Fibroblast of skin of abdomen (primary cell): ENCODE results near the gene TLE7.

Experiments
- DNase-seq: peaks from one replicate; pipeline ENCODE4 v3.0.0-alpha.2; 2013

The TLE7 gene

DNA sequence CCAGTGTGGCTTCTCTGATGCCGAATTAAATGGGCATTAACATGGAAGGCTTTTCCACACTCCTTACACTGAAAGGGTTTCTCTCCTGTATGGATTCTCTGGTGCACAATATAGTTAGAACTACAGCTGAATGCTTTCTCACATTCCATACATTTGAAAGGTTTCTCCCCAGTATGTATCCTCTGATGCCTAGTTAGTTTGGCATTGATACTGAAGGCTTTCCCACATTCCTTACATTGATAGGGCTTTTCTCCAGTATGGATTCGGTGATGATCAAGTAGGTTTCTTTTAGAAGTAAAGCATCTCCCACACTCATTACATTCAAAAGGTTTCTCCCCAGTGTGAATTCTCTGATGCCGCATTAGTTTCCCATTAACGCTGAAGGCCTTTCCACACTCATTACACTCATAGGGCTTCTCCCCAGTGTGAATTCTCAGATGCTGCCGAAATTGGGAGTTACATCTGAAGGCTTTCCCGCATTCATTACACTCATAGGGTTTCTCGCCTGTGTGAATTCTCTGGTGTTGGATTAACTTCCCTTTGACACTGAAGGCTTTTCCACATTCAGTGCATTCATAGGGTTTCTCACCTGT, 6.5 kb upstream of the TLE7 start:
- DNase-seq, result no peak

DNA sequence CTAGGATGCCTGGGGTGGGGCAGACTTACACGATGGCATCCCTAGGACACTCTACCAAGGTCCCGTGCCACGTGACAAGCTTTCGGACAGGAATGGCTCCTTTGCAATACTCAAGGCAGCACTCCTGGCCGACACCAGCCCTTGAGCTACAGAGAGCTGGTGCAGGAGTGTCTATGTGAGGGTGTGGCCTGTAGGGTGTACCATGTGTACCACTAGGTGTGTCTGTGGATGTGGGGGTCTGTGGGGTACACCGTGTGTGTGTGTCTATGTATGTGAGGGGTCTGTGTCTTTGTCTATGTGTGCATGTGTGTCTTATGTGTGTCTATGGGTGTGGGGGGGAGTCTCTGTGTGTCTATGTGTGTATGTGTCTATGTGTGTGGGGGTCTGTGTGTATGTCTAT, 1.9 kb upstream of the TLE7 start:
- no peak for DNase-seq

DNA sequence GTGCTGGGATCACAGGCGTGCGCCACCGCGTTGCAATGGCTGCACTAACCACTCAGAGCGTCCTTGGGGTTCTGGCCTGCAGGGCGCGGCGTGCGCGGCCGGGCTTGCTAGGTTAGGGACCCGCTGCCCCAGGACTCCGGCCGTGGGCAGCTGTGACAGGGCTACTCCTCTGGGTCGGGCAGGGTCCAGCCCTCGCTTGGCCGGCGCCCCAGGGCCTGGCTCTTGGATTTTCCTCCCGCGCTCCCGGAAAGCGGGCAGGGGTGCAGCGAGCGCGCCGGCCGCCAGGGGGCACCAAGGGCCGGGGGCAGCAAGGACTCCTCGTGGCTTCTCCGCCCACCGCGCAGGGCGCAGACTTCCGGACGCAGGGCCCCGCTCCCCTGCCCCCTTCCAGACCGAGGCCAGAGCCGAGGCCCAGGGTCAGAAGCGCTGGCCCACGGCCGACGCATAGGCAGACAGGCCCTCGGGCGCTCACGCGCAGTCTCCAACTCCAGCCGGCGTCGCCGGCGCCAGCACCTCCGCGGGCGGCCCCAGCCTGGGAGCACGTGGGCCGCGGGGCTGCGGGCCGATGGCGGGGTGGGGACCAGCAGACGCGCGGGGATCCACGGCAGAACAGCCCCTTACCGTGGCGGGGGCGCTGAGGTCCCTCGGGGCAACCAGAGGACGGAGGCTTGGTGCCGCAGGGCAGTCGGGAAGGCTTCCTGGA, 355 bp downstream of the TLE7 start:
- no peak for DNase-seq

DNA sequence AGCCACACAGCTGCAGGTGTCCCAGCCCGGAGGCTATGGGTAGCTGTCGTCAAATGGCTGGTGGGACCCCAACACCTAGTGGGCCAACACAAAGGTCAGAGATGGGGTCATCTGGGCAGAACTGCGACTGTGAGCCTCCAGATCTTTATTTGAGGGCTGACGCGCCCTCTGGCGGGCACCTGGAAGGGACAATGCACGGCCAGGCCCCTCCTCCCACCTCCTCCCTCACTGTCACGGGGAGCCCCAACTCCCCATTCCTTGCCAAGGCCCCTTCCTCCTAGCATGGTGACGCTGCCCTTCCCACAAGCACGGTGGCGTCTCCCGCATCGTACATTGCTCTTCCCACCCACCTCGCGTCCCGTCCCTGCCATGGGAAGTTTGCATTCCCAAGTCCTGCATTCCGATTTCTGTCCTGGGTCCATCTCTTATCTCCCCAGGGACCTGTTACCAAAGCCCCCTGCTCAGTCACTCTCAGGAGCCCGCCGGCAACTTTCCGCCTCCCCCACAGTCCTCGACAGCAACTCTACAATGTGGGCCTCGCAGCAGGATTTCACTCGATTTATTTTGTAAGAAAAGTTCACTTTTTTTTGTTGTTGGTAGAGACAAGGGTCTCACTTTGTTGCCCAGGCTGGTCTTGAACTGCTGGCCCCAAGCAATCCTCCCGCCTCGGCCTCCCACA, 1.0 kb downstream of the TLE7 start:
- no peak for DNase-seq

DNA sequence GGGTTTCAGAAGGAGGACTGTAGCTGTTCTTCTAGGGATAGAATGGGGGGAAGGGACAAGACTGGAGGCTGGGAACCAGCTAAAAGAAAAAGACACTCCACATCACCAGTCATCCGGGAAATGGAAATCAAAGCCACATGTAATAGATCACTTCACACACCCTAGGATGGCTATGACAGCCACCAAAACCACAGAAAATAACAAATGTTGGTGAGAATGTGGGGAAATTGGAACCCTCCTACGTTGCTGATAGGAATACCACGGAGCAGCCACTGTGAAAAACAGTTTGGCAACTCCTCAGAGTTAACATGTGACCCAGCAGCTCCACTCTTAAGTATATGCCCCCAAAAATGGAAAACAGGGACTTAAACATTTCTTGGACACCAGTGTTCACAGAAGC, 2.3 kb downstream of the TLE7 start:
- peak; percentile 5 for DNase-seq

DNA sequence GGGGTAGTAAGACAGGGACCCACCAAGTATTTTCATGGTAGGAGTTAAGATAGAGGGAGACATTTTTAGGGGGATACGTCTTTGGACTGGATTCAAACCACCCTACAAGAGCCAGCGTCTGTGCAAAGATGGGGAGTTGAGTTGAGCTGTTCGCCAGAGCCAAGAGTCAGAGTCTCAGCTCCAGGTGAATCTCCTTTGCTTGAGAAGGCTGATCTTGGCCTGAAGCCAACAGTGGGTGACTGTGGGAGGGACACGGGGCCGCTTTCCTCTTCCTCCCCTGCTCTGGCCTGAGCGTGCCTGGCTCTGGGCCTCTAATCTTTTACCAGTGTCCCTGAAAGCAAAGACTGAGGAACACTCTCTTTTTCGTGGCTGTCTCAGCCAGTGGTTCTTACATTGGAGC, 5.4 kb downstream of the TLE7 start:
- no peak for DNase-seq

DNA sequence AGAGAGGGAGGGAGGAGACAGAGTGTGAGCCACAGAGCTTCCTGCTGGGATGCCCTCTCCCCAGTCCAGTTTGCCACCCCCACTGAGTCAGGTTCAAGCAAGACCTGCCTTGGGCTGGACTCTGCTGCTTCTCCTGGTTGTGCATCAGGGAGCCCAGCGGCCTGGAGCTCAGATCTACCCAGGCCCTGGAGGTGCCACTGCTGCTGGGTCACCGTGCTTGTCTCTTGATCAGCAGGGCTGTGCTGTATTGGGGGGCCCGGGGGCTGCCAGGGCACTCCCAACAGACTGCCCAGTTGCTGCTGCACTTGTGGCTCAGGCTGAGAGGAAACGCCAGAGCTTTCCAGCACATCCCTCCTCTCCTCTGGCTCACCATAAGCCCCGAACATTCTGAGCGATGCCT, 8.9 kb downstream of the TLE7 start:
- DNase-seq, result no peak

DNA sequence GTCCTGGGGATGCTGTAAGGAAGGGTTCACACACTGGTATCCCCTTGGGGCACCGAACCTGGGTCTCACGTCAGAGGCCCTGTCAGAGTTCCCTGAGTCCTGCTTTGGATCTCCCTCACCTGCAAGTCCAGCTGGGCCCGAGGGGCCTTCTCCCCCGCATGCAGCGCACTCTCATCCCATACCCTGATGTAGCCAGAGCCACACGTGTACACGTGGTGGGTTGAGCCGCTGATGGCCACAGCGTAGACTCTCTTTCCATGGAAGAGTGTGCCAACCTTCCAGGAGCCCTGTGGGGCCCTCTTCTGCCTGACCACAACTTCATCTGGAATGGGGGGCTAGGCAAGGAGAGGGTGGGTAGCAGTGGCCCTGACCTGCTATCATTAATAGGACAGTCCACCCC, 9.9 kb downstream of the TLE7 start:
- DNase-seq, result no peak

DNA sequence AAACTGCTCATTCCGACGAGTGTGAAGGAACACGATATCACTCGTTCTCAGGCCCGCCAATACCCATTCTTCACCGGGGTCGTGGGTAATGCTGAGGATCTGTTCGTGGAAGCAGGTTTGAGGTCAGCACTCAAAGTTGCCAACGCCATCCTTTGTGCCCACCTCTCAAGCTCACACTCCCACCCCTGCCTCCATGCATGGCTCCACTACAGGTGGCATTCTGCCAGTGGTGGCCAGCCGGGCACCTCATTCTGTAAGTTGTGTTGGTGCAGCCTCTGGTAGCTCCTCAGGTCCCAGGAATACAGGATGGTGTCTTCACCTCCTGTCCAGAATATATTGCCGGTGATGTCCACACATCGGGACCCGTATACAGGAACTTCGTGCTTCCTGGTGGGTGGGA, 10.7 kb downstream of the TLE7 start:
- DNase-seq, result no peak

DNA sequence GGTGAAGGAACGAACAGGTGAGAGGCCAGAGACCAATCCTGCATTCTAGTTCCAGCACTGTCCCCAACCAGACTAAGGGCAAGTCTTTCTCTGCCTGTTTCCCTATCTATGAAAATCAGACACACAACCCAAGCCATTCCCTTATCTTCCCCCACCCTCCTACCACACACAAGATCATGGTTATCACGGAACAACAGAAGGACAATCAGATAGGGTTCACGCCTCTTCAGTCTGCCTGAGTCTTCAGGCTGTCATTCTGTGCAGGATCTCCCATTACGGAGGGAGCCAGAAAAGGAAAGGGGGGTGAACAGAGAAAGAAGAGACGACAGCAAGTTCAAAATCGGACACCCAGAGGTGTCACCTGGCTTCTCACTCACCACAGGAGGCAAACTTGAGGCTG, 11.1 kb downstream of the TLE7 start:
- DNase-seq, result no peak

DNA sequence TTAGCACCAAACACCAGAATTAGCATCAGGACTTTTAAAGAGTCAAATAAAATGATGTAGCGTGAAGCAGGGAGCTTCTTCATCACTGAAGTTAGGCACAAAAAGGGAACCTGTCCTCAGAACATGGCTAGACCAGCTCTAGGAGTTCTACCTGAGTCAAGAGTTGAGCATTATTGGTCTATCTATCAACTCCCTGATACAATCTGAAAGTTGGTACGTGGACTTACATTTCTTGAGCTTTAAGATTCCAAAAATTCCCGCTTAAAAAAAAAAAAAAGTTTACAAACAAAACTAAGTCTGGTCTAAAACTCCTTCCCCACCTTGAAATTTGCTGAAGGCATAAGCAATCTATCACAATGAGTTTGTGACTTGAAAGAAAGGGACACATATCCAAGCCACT, 12.3 kb downstream of the TLE7 start:
- DNase-seq, result no peak

DNA sequence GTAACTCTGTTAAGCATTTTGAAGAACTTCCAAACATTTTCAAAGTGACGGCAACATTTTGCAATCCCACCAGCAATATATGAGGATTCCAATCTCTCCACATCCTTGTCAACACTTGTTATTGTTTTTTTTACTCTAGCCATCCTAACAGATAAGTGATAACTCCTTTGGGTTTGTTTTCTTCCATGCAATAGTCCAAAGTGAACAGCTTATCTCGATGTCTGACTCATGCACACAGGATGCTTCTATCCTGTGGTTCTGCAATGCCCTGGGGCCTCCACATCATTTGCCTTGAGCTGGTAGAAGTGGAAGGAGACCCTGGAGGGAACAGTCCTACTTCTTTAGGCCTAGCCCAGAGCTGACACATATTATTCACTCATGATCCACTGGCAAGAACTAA, 13.0 kb downstream of the TLE7 start:
- DNase-seq, result no peak

DNA sequence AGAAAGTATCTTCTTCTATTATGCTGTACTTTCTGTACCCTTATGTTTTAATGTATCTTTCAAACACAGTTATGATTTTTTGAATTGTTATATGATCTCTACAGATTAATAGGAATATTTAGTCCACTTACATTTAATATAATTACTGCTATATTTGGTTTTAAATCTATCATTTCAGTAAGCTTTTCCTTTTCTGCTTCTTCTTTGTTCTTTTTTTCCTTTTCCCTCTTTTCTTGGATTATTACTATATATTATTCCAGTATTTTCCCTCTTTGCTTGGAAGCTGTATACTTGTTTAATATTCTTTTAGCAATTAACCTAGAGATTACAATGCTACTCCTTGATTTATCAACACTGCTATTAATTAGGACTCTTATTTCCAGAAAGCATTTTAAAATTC, 13.5 kb downstream of the TLE7 start:
- no peak for DNase-seq

DNA sequence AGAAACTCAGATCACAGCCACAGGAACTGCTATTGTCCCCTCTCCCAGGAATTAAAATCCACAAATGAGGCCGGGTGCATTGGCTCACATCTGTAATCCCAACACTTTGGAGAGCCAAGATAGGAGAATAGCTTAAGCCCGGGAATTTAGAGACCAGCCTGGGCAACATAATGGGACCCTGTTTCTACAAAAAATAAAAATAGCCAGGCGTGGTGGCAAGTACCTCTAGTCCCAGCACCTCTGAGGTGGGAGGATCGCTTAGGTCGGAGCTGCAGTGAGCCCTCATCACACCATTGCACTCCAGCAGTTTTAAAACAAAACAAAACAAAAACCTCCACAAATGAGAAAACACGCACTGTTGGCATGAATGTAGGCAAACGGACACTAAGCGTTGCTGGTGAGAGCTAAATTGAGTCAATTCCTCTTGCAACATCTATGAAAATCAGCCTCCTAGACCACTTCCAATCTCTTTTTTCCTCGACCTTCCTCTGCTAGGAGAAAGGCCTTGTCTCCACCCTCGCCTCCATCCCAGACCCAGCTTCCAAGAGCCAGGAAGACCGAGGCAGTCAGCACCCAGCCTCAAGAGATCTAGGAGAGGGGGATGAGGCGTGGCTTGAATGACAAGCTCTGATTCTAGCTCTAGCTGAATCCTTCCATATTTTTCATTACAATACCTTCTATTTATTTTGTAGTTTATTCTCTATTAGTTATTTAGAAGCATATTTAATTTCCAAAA, 14.8 kb downstream of the TLE7 start:
- no peak for DNase-seq

DNA sequence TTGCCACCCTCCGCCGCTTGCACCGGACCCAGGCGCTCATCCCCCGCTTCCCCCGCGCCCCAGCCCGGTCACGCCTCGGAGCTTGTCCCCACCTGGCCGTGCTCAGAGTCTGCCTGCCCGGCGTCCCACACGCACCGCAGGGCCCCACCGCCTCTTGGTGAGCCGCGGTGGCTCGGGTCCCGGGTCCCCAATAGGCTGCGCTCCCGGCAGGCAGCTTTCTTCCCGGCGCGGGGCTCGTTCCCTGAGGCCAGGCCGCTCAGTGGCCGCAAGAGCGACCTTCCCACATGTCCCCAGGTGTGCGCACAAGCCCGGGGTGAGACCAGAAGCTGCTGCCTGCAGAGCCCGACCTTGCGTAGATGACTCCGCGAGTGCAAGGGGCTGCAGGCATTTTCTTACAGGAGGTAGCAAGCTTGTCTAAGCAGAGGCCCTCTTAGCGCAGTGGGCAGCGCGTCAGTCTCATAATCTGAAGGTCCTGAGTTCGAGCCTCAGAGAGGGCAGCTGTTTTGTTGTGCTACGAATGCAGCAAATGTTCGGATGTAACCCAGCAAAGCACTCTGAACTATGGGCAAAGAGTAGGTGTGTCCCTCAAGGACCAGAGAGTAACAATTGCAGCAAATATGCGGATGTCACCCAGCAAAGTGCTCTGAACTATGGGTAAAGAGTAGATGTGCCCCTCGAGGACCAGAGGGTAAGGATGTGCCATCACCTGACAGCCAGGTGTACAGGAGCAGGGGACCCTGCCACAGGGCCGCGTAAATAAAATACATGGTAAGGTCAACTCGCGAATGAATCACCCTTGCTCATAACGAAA, 15.6 kb downstream of the TLE7 start:
- peak; percentile 67 for DNase-seq

DNA sequence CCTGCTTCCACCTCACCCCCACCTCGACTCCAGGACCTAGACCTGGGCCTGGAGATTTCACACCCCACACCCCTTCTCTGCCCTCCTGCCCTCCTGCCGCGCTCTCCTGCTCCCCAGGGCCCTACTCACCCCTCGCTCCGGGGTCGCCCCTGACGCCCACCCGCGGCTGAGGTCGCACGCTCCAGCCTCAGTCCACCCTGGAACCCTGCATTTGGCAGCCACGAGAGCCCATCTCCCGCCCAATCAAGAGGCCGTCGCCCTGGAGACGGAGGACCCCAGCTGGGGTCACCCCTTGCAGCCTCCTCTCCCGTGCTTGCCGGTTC, 16.1 kb downstream of the TLE7 start:
- DNase-seq, result no peak

DNA sequence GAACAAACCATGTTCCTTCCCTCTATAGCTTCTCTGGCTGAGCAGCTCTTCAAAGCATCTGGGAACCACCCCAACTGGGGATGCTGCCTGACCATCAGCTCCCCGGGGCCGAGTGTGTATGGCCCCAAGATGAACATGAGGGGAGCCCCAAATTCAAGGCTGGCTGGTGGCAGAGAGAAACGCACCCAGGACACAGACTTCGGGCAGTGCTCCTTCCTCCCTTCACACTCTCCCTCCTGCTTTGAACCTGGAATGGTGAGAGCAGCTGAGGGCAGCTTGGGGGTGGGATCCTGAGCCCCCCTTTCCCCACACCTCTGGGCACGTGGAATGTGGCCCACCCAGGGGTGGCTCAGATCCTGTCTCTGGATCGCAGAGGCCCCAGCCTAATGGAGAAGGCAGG, 17.2 kb downstream of the TLE7 start:
- no peak for DNase-seq

DNA sequence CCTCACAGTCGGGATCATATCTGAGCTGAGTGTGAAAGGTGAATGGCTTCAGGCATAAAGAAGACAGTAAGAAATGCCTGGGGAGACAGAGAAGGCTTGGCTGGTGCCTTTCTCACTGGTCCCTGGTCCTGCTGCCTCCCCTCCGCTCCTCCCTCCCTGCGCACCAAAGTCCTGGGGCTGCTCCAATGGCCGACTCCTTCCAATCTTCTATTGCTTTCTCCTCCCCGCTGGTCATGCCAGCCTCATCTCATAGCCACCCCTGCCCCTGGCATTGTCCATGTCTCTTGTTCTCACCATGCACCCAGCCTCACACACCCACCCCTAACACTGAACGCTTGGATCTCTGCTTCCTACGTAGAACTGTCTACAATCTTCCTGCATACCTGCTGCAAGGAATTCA, 18.0 kb downstream of the TLE7 start:
- DNase-seq, result no peak

DNA sequence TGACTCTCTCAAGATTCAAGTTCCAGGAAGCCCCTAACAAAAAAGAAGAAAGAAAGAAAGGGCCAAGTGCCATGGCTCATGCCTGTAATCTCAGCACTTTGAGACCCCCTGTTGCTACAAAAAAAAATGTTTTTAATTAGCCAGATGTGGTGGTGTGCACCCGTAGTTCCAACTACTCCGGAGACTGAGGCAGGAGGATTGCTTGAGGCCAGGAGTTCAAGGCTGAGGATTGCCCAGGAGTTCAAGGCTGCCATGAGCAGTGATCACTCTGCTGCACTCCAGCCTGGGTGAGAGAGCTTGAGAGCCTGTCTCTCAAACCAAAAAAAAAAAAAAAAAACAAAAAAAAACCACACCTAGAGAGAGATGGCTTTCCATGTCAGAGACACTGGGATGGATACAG, 18.8 kb downstream of the TLE7 start:
- no peak for DNase-seq

DNA sequence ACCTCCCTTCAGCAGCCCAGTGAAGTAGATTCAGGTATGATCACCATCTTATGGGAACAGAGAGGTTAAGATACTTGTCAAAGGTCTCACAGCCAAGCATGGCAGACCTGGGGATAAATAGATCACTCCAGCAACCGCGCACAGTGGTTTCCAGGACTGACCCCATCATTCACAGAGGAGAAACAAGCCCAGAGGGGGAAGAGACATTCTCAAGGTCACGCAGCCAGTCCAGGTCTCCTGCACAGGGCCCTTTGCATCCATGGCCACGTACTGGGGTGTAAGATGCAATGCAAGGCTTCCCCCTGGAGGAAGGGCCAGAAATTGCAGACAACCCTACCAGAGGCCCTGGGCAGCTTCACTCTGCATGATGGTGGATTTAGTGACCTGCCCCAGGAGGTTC, 19.9 kb downstream of the TLE7 start:
- no peak for DNase-seq

DNA sequence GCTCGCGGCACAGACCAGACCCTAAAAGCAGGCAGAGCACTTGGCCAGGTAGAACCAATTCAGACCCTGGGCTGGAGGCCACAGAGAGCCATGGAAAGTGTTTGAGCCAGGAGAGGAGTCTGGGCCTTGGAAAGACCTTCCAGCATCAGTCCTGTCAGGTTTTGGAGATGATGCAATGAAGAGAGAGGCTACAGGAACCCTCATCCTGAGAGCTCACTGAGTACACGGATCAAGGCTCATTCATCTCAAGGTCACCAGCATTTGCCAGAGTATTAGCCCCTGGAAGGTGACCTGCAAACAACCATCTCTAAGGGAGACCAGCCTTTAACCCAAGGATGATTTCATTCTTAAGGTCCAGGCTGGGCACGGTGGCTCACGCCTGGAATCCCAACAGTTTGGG, 27.8 kb downstream of the TLE7 start:
- no peak for DNase-seq

DNA sequence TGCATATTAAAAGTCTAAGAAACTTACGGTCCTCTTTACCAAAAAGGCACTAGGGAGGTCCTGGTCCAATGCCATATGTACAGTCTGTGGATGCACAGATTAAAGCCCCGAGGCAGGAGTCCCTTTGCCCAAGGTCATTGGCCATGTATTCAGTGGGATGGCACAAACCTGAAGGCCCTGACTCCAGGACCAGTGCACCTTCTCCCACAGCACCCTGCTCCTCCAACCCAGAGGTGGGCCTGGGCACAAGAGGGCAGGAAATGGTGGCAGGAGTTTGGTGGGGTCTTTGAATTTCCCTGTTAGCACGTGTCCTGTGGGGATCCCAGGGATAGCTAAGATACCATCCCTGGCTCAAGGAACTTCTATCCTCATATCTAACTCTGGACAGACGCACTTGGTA, 28.5 kb downstream of the TLE7 start:
- DNase-seq, result no peak
